ENCODE data around the gene INVS.

GRCh38 chr9:100216178-100216787 is 117.2 kb downstream of the INVS start:
- TF ChIP-seq EZH2 (IDR thresholded peaks at IDR 0.05; ENCODE audit: borderline replicate concordance, low read depth, low read length, severe bottlenecking), result no peak
- TF ChIP-seq POLR2AphosphoS5 (IDR thresholded peaks at IDR 0.05; ENCODE audit: insufficient read depth, low read depth, low read length), result no peak
- TF ChIP-seq CTCF (IDR thresholded peaks at IDR 0.05; ENCODE audit: extremely low read depth in 1 of 2, insufficient read depth in 1 of 2, low read depth in 1 of 2, low read length in 2 of 2), result peak; percentile 72 to 76
- TF ChIP-seq POLR2A (IDR thresholded peaks at IDR 0.05; ENCODE audit: low read depth, low read length), result no peak
